CD4-positive, alpha-beta T cell treated with Interleukin-17A for 1 hour (primary cell): ENCODE data around the gene ADIPOR2.

Source experiments
- DNase-seq: peaks from one replicate; pipeline ENCODE4 v3.0.0-alpha.2; 2020

ADIPOR2 gene

DNA sequence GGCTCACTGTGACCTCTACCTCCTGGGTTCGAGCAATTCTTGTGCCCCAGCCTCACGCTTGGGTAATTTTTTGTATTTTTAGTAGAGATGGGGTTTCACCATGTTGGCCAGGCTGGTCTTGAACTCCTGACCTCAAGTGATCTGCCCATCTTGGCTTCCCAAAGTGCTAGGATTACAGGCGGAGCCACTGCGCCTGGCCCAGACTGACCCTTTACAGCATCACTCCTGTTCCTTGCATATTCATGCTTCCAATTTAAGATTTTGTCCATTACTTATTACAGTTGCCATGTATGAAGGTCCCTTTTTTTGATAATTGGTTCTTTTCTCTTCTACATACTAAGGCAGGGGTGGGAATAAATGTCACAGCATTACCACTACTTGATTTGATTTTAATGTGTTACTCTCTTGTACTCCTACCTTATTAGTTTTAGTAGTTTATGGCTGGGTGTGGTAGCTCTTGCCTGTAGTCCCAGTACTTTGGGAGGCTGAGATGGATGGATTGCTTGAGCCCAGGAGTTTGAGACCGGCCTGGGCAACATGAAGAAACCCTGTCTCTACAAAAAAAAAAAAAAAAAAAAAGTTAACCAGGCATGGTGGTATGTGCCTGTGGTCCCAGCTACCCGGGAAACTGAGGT, 46.9 kb downstream of the ADIPOR2 start:
- no peak for DNase-seq

- no peak for DNase-seq
Measured at GRCh38 chr12:1738446-1738845, 47.6 kb downstream of the ADIPOR2 start.

DNA sequence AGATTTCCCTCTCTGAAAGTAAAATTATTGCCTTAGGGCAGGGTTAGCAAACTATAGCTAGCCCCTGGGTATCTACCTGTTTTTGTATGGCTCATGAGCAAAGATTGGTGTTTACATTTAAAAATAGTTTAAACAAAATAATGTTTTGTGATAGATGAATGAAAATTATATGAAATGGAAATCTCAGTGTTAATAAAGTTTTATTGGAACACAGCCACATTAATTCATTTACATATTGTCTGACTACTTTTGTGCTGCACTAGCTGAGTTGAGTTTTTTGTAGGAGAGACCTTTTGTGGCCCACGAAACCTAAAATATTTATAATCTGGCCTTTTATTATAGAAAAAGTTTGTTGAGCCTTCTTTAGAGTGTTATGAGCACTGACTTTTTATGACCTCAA, 48.5 kb downstream of the ADIPOR2 start:
- no peak for DNase-seq

DNA sequence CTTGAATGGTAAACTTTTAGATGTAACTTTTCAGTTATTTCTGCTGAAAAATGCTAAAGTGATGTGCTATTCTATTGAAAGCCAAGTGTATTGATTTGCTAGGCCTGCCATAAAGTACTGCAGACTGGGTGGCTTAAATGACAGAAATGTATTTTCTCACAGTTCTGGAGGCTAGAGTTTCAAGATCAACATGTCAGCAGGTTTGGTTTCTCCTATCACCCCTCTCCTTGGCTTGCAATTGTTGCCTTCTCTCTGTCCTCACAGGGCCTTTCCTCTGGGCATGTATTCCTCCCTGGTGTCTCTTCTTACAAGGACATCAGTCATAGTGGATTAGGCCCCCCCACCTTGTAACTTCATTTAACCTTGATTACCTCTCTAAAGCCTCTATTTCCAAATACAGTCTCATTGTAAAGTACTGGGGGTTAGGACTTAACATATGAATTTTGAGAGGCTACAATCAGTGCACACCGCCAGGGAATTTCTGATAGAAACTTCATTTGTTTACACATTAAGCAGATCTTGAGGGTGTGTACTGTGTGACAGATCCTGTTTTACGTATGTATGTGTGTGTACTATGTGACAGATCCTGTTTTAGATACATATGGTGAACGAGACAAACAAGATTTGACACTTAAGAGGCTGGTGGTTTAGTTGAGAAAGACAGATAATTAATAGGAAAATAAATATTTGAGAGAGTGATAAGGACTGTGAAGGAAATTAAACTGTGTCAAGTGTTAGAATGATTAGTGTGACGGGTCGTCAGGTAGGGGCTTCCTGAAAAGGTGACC, 49.5 kb downstream of the ADIPOR2 start:
- DNase-seq, result no peak

- DNase-seq, result no peak
Measured at GRCh38 chr12:1741154-1741949, 50.5 kb downstream of the ADIPOR2 start.

- DNase-seq, result no peak
Measured at GRCh38 chr12:1744932-1745331, 54.1 kb downstream of the ADIPOR2 start.

GRCh38 chr12:1747609-1748008, 56.7 kb downstream of the ADIPOR2 start:
- no peak for DNase-seq

- no peak for DNase-seq
Measured at GRCh38 chr12:1749019-1749418, 58.1 kb downstream of the ADIPOR2 start.

DNA sequence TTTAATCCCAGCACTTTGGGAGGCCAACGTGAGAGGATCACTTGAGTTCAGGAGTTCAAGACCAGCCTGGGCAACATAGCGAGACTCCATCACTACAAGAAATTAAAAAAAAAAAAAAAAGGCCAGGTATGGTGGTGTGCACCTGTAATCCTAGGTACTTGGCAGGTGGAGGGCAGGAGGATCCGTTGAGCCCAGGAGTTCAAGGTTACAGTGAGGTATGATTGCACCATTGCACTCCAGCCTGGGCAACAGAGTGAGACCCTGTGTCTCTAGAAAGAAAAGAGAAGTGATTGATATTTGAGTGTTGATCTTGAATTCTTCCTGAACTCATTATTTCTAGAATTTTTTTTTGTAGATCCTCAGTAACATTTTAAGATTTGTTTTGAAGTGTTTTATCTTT, 59.4 kb downstream of the ADIPOR2 start:
- no peak for DNase-seq

GRCh38 chr12:1758376-1758775, 67.5 kb downstream of the ADIPOR2 start:
- DNase-seq, result no peak

- DNase-seq, result no peak
Measured at GRCh38 chr12:1758887-1759286, 68.0 kb downstream of the ADIPOR2 start.

GRCh38 chr12:1760566-1761382, 69.9 kb downstream of the ADIPOR2 start:
- no peak for DNase-seq

- no peak for DNase-seq
Measured at GRCh38 chr12:1761857-1762256, 71.0 kb downstream of the ADIPOR2 start.

- no peak for DNase-seq
Measured at GRCh38 chr12:1763153-1763552, 72.3 kb downstream of the ADIPOR2 start.

DNA sequence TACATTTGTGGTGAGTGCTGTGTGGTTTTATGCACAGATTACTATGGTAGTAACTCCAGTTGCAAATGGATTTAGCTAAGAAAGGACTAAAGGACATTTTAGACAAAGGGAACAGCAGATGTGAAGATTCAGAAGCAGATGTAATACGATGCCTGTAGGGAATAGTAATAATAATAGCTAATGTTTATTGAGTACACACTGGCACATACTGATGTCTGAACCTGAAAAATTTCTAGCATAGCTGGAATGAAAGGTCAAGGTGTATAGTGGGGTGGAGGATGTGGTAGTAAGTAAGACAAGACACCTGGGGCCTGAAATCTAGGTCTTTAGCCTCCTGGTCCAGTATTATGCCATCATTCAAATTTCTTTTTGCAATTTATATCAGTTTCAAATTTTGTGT, 75.2 kb downstream of the ADIPOR2 start:
- DNase-seq, result no peak

- no peak for DNase-seq
Measured at GRCh38 chr12:1767407-1768090, 76.7 kb downstream of the ADIPOR2 start.

GRCh38 chr12:1768615-1769014, 77.7 kb downstream of the ADIPOR2 start:
- no peak for DNase-seq

DNA sequence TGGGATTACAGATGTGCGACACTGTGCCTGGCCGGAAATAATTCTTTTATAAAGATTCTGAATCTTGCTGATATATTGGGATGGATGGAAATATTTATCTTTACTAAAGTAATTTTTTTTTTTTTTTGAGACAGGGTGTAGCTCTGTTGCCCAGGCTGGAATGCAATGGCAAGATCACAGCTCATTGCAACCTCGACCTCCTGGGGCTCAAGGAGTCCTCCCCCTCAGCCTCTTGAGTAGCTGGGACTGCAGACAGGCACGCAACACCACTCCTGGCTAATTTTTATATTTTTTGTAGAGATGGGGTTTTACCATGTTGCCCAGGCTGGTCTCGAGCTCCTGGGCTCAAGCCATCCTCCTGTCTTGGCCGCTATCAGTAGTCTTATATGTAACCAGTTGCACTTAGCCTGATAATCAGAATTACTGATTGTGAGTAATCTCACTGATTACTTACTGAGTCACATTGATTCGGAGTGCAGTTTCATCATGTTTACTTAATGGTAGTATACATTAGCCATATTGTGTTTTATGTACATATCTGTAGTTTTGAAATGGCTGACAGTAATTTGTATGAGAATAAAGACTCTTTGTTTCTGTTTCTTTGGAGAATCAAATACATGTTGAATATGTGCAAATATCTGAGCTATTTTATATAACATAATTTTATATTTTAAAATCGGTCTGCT, 79.1 kb downstream of the ADIPOR2 start:
- DNase-seq, result no peak

- no peak for DNase-seq
Measured at GRCh38 chr12:1773937-1774655, 83.2 kb downstream of the ADIPOR2 start.

DNA sequence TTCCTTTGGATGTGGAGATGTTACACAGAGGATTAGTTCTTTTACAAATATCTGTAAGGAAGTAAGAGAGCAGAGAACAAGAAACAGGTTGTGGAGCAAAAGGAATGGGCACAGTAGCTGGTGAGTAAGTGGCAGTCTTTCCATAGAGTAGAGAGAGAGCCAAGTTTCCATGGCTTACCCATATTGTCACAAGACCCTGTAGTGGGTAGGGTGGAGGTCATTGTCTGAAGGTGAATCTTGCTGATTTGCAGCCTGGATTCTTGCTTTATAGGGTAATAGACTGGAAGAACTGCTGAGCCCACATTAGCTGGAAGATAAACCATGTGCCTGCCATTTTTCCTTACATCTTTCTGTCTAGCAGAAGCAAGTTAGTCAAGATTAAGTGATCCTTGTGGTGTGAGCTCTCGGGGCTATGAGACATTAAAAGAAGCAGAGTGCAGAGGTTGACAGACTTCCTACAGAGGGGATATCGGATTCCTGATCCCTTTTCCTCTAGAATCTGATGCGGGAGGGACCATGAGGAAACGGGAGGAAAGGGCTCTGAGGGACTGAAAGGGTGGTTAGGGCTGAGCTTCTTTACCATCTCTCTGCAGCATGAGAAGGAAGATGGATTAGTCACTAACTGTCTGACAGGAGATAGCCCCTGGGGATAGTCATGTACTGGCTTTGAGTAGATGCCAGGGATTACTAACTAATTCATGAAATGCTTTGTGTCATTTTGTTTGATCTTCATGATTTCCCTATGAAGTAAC, 85.5 kb downstream of the ADIPOR2 start:
- no peak for DNase-seq
